Dedifferentiated amniotic fluid mesenchymal stem cell (primary cell): ENCODE results near the gene MFAP1.
"Not testable (repeated sequence)": the region's sequence is repeated elsewhere in the genome, so short reads cannot be mapped to it uniquely, and the experiment has no call there.

ENCODE experiments used
- DNase-seq: peaks from one replicate; pipeline ENCODE4 v3.0.0-alpha.2; 2016; ENCODE audit errors: extremely low spot score

MFAP1 gene, protein sequence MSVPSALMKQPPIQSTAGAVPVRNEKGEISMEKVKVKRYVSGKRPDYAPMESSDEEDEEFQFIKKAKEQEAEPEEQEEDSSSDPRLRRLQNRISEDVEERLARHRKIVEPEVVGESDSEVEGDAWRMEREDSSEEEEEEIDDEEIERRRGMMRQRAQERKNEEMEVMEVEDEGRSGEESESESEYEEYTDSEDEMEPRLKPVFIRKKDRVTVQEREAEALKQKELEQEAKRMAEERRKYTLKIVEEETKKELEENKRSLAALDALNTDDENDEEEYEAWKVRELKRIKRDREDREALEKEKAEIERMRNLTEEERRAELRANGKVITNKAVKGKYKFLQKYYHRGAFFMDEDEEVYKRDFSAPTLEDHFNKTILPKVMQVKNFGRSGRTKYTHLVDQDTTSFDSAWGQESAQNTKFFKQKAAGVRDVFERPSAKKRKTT

DNA sequence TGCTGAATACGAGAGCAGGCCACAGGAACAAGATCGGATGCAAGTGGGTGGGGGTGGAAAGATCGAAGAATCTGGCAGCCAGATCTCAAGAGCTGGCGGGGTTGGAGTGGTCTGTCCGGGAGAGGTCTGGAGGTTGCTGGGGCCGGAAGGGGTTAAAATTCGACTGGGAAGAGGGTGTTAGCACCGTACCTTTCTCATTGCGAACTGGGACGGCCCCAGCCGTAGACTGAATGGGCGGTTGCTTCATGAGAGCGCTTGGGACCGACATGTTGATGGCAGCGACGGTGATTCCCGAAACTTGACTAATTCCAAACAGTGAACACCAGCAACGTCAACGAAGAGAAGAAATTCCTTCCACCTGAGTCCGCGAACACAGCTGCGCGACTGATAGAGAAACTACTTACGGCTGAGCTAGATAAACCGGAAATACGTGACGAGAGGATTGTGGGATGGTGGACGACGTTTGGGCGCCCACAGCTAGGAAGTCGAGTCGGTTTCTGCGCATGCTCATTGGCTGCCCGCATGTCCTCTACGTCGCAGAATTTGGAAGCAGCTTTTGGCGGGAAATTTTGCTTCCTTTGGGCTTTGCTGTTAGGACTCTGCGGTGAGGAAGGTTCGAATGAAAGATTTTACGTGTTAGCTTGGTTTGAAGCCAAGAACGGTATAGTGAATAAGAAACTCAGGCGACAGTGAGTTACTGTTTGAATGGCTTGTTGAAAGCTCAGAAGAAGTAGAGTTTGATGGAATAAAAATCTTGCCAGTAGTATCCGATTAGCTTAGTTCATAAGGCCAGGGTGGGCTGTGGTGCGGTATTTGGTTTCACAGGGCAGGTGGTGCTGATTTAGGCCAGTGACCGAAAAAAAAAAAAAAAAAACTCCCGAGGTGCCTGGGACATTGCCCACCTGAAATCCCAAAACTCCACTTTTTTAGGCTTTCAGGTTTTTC lies at the start of gene MFAP1:
Gene MFAP1, minus strand, starts transcription at position 389 of the 945 bp plus-strand sequence. Its CDS starts 121 bp downstream, at position 268.
- peak; percentile 98 for DNase-seq

GRCh38 chr15:43873651-43874050 lies 49.2 kb upstream of the MFAP1 start:
- no peak for DNase-seq

DNA sequence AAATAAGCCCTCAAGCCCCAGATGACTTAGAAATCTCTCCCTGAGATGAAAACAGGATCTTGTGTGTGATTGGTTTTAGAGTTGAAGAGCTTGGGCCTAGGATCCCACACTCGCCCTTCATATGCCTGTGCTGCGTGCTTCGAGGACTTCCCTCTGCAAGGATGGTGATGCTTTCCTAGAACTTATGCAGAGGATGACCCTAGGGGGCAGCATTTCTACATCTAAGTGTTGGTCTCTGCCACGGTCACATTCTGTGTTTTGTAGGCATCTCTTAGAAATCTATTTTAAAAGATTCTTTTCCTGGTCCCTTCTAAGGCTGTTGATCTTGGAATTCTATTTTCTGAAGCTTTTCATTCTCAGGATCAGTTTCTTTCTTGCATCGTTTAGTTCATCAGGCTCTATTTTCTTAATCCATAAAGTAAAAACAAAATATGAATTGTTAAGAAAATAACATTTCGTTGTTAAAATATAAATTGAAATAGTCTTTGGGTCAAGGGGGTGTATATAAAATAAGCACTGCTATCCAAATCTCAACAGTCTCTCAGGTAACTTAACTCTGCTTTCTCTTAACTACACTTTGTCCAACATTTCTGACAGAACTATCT lies 48.0 kb upstream of the MFAP1 start:
- peak; percentile 74 for DNase-seq

GRCh38 chr15:43871835-43872234 lies 47.3 kb upstream of the MFAP1 start:
- no peak for DNase-seq

- DNase-seq = no peak
Measured at GRCh38 chr15:43868406-43868805, 43.9 kb upstream of the MFAP1 start.

GRCh38 chr15:43867096-43867495 lies 42.6 kb upstream of the MFAP1 start:
- no peak for DNase-seq

GRCh38 chr15:43866636-43867035 lies 42.1 kb upstream of the MFAP1 start:
- not testable (repeated sequence) for DNase-seq

- no peak for DNase-seq
Measured at GRCh38 chr15:43859546-43859945, 35.1 kb upstream of the MFAP1 start.

DNA sequence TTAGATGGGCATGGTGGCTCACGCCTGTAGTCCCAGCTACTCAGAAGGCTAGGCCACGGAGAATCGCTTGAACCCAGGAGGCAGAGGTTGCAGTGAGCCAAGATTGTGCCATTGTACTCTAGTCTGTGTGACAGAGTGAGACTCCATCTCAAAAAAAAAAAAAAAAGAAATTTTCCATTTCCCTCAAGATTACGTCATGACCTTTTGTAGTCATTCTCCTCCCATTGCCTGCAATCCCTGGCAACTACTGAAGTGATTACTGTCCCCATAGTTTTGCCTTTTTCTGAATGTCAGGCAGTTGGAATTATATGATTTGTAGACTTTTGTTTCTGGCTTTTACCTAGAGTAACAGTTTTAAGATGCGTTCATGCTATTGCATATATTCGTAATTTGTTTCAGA lies 30.3 kb upstream of the MFAP1 start:
- no peak for DNase-seq

DNA sequence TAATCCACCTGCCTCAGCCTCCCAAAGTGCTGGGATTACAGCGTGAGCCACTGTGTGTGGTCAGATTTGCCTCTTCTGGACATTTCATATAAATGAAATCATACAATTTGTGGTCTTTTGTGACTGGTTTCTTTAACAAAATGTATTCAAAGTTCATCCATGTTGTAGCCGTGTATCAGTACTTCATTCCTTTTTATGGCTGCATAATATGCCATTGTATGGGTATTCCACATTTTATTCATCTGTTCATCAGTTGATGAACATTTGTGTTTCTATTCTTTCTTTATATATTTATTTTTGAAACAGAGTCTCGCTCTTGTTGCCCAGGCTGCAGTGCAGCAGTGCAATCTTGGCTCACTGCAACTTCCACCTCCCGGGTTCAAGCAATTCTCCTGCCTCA lies 28.1 kb upstream of the MFAP1 start:
- DNase-seq = no peak

- no peak for DNase-seq
Measured at GRCh38 chr15:43851251-43851650, 26.8 kb upstream of the MFAP1 start.

DNA sequence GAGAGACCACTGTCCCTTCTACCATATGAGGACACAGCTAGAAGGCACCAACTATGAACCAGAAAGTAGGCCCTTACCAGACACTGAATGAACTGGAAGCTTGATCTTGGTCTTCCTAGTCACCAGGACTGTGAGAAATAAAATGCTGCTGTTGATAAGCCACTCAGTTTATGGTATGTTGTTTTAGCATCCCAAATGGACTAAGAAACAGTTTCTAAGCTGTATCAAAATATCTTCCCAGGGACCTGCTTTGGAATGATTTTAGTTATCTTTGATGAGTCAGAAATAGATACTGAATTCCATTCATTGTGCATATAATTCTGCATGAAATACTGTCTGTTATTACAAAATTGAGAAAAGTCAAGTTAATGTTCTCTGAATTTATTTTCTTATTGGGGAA lies 20.9 kb upstream of the MFAP1 start:
- no peak for DNase-seq

- DNase-seq = not testable (repeated sequence)
Measured at GRCh38 chr15:43832485-43832884, 8.0 kb upstream of the MFAP1 start.

GRCh38 chr15:43831519-43832052 lies 7.1 kb upstream of the MFAP1 start:
- not testable (repeated sequence) for DNase-seq

DNA sequence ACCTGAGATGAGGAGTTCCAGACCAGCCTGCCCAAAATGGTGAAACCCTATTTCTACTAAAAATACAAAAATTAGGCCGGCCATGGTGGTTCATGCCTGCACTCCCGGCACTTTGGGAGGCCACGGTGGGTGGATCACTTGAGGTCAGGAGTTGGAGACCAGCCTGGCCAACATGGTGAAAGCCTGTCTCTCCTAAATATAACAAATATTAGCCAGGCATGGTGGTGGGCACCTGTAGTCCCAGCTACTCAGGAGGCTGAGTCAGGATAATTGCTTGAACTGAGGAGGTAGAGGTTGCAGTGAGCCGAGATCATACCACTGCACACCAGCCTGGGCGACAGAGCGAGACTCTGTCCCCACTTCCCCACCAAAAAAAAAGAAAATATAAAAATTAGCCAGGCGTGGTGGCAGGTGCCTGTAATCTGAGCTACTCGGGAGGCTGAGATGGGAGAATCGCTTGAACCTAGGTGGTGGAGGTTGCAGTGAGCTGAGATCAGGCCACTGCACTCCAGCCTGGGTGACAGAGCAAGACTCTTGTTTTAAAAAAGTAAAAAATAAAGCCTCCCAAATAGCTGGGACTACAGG lies 6.3 kb upstream of the MFAP1 start:
- not testable (repeated sequence) for DNase-seq

DNA sequence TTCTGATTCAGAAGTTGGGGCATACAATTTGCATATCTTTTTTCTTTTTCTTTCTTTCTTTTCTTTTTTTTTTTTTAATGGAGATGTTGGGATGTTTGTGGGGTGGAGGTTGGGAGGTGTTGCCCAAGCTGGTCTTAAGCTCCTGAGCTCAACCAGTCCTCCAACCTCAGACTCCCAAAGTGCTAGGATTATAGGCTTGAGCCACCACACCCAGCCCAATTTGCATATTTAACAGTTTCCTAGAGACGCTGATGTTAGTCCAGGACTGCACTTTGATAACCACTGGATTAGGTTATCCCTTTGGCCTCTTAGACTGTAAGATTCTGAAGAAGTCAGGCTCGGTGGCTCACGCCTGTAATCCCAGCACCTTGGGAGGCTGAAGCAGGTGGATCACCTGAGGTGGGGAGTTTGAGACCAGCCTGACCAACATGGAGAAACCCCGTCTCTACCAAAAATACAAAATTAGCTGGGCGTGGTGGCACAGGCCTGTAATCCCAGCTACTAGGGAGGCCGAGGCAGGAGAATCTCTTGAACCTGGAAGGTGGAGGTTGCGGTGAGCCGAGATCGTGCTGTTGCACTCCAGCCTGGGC lies 5.6 kb upstream of the MFAP1 start:
- DNase-seq = not testable (repeated sequence)

GRCh38 chr15:43828061-43828657 lies 3.7 kb upstream of the MFAP1 start:
- no peak for DNase-seq

GRCh38 chr15:43826508-43827341 lies 2.2 kb upstream of the MFAP1 start, which contains the start of gene WDR76:
WDR76 (plus strand) TSS chr15:43827002; CDS start chr15:43827033, 31 bp downstream.
- DNase-seq = peak; percentile 39

- DNase-seq = no peak
Measured at GRCh38 chr15:43826029-43826507, 1.6 kb upstream of the MFAP1 start.
